KMS-11 (cell line): ENCODE data around the gene PPOX.
A peak's percentile ranks its signal among the peaks of the same experiment; 100 is the strongest.

Experiments
- H2AFZ ChIP-seq: fragments of 200-600 bp; sonication (generic); 2 replicates; pipeline ENCODE4 v1.6.1; 2016; ENCODE audit warnings: antibody characterized with exemption, mixed run types, low read depth
- H3K27ac ChIP-seq: fragments of 200-600 bp; sonication (generic); 2 replicates; pipeline ENCODE4 v1.6.1; 2016; ENCODE audit warnings: mild to moderate bottlenecking, mixed run types
- H3K27me3 ChIP-seq: fragments of 200-600 bp; sonication (generic); 2 replicates; pipeline ENCODE4 v1.6.1; 2017; ENCODE audit warnings: mild to moderate bottlenecking, low read depth, mixed run types, moderate library complexity; ENCODE audit not compliant: insufficient read depth
- H3K36me3 ChIP-seq: fragments of 200-600 bp; sonication (generic); 2 replicates; pipeline ENCODE4 v1.6.1; 2017; ENCODE audit warnings: mild to moderate bottlenecking, mixed run types; ENCODE audit not compliant: insufficient read depth
- H3K4me1 ChIP-seq: fragments of 200-600 bp; sonication (generic); 2 replicates; pipeline ENCODE4 v1.6.1; 2016; ENCODE audit warnings: mild to moderate bottlenecking, low read depth, mixed run types; ENCODE audit not compliant: poor library complexity, severe bottlenecking
- H3K4me2 ChIP-seq: fragments of 200-600 bp; sonication (generic); 2 replicates; pipeline ENCODE4 v1.7.0; 2016; ENCODE audit warnings: mild to moderate bottlenecking, mixed run types
- H3K4me3 ChIP-seq: fragments of 200-600 bp; sonication (generic); IDR thresholded peaks from 2 replicates; pipeline ENCODE4 v1.6.1; 2017; ENCODE audit warnings: low read depth, low read length, mixed read lengths; ENCODE audit not compliant: insufficient read depth
- H3K79me2 ChIP-seq: fragments of 200-600 bp; sonication (generic); 2 replicates; pipeline ENCODE4 v1.6.1; 2016; ENCODE audit warnings: low read depth, mixed run types; ENCODE audit not compliant: insufficient read depth
- H3K9ac ChIP-seq: fragments of 200-600 bp; sonication (generic); 2 replicates; pipeline ENCODE4 v1.6.1; 2016; ENCODE audit warnings: mild to moderate bottlenecking, mixed run types
- H4K20me1 ChIP-seq: fragments of 200-600 bp; sonication (generic); 2 replicates; pipeline ENCODE4 v1.6.1; 2016; ENCODE audit warnings: mild to moderate bottlenecking, mixed run types; ENCODE audit not compliant: insufficient read depth
- TF ChIP-seq, protein P1 (sequence below): fragments of 200-600 bp; sonication (generic); conservative IDR thresholded peaks from 2 replicates; pipeline ENCODE4 v1.6.1; 2017; ENCODE audit warnings: low read depth, mild to moderate bottlenecking, antibody characterized with exemption, low read length, moderate library complexity, mixed read lengths

PPOX gene

DNA sequence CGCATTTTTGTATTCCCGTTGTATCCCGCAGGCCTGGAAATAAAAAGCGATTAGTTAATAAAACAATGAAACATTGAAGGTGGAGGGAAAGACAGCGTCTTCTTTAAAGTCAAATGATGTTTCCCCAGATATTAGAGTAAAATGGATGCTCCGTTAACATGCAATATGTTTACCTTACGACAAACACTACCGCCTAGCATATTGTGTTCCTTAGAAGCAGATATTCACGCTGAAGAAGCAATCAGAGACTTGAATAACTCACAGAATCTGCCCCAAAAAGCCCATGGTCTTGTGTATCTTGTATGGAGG lies 11.7 kb downstream of the PPOX start:
- peaks cover 17% of the 10 kb centered on the region; the same call in 1 of the 2 replicates for H3K36me3 ChIP-seq
- peak overlapping the region; percentile 100 for H3K4me3 ChIP-seq
- no peaks in the 10 kb centered on the region for H4K20me1 ChIP-seq
- peak overlapping the region; percentile 63 for H2AFZ ChIP-seq
- no peaks in the 10 kb centered on the region for H3K27me3 ChIP-seq
- peak overlapping the region; percentile 73 for H3K27ac ChIP-seq
- peaks cover 72% of the 10 kb centered on the region for H3K4me1 ChIP-seq
- TF ChIP-seq, protein P1, sequence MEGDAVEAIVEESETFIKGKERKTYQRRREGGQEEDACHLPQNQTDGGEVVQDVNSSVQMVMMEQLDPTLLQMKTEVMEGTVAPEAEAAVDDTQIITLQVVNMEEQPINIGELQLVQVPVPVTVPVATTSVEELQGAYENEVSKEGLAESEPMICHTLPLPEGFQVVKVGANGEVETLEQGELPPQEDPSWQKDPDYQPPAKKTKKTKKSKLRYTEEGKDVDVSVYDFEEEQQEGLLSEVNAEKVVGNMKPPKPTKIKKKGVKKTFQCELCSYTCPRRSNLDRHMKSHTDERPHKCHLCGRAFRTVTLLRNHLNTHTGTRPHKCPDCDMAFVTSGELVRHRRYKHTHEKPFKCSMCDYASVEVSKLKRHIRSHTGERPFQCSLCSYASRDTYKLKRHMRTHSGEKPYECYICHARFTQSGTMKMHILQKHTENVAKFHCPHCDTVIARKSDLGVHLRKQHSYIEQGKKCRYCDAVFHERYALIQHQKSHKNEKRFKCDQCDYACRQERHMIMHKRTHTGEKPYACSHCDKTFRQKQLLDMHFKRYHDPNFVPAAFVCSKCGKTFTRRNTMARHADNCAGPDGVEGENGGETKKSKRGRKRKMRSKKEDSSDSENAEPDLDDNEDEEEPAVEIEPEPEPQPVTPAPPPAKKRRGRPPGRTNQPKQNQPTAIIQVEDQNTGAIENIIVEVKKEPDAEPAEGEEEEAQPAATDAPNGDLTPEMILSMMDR: peak; percentile 76; the same call in 1 of the 2 replicates
- peak overlapping the region; percentile 95 for H3K4me2 ChIP-seq
- H3K9ac ChIP-seq: peak overlapping the region; percentile 74; the same call in 1 of the 2 replicates
- peaks cover 33% of the 10 kb centered on the region for H3K79me2 ChIP-seq

DNA sequence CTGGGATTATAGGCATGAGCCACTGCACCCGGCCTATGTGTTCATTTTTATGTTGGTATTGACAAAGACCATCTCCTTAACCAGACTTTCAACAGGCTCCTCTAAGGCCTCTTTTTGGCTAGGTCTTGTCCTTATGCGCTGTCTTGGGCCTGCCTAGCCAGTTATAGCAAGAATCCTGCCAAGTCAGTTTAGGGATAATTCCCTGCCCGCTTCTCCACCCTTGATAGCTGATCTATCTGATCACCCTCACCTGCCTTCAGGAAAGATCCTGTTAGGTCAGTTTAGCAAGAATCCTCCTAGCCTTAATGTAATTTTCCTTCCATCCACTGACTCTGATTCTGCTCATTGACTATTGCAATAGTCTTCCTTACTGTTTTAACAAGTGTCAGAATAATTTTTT lies 13.5 kb downstream of the PPOX start:
- Histone ChIP-seq H3K27me3 (no peaks in the 10 kb centered on the region), H4K20me1 (no peaks in the 10 kb centered on the region), H3K4me2 (no peak overlapping the region), H2AFZ (no peak overlapping the region), H3K27ac (no peak overlapping the region), H3K79me2 (peaks cover 26% of the 10 kb centered on the region), H3K9ac (no peak overlapping the region), H3K36me3 (peaks cover 2% of the 10 kb centered on the region; the same call in 1 of the 2 replicates), H3K4me3 (no peak overlapping the region), H3K4me1 (peaks cover 74% of the 10 kb centered on the region)
- TF ChIP-seq, protein P1: no peak

DNA sequence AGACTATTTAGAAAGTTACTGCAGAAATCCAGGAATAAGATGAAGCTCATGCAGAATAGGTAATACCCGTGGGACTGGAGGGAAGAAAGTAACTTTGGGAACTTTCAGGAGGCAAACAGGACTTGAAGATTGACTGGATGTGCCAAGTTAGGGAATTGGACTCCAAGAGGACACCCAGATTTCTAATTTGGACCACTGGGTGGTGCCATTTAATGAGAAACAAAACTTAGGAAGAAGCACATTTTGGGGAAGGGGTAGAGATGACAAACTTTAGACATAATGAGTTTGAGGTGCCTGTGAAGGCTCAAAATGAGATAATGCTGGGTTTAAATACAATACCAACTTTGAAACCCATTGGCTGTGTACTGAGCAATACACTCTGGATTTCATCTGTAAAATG lies 14.4 kb downstream of the PPOX start:
- no peak overlapping the region for H3K9ac ChIP-seq
- peaks cover 74% of the 10 kb centered on the region for H3K4me1 ChIP-seq
- H3K27me3 ChIP-seq: no peaks in the 10 kb centered on the region
- no peaks in the 10 kb centered on the region; the same call in 1 of the 2 replicates for H3K36me3 ChIP-seq
- no peaks in the 10 kb centered on the region for H4K20me1 ChIP-seq
- 0 out of 2 replicates have a peak overlapping the region, but pooled peaks have one; percentile 2 for H3K4me2 ChIP-seq
- TF ChIP-seq, protein P1: peak; percentile 73
- H3K4me3 ChIP-seq: no peak overlapping the region
- H3K27ac ChIP-seq: 0 out of 2 replicates have a peak overlapping the region, but pooled peaks have one; percentile 1
- H2AFZ ChIP-seq: peak overlapping the region; percentile 1; the same call in 1 of the 2 replicates
- H3K79me2 ChIP-seq: peaks cover 16% of the 10 kb centered on the region

DNA sequence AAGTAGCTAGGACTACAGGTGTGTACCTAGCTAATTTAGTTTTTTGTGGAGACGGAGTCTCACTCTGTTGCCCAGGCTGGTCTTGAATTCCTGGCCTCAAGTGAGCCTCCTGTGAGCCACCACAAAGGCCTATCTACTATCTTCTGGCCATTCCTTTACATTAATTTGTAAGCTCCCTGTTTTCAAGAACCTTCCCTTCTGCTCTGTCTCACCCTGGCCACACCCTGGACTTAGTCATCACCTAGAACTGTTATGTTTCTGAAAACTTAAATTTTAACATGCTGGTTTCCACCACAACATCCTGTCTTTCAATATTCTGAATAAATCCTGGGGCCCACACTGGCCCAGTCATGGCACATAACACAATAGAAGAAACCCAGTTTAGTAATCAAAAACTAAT lies 16.0 kb downstream of the PPOX start:
- TF ChIP-seq, protein P1: no peak
- H3K27me3 ChIP-seq: no peaks in the 10 kb centered on the region
- no peaks in the 10 kb centered on the region for H3K36me3 ChIP-seq
- H3K4me2 ChIP-seq: peak overlapping the region; percentile 47
- peak overlapping the region; percentile 1; the same call in 1 of the 2 replicates for H3K9ac ChIP-seq
- H3K79me2 ChIP-seq: peaks cover under 1% of the 10 kb centered on the region; the same call in 1 of the 2 replicates
- H3K4me3 ChIP-seq: peak overlapping the region; percentile 86
- peak overlapping the region; percentile 40 for H2AFZ ChIP-seq
- H4K20me1 ChIP-seq: no peaks in the 10 kb centered on the region
- H3K27ac ChIP-seq: peak overlapping the region; percentile 39
- peaks cover 81% of the 10 kb centered on the region for H3K4me1 ChIP-seq
